WI38 (cell line): ENCODE results near the gene ADORA2B.

ENCODE experiments used
- H3K4me3 ChIP-seq: 2 replicates; pipeline ENCODE4 v1.5.1; 2011; ENCODE audit warnings: low read depth, mild to moderate bottlenecking, control low read depth, low read length
- TF ChIP-seq, protein P1 (sequence below): IDR thresholded peaks from 2 replicates; pipeline ENCODE4 v1.5.1; 2012; ENCODE audit warnings: low read depth, mild to moderate bottlenecking, control low read depth, low read length

ADORA2B gene

GRCh38 chr17:15917438-15918027 is 27.4 kb upstream of the ADORA2B start:
- TF ChIP-seq, protein P1, sequence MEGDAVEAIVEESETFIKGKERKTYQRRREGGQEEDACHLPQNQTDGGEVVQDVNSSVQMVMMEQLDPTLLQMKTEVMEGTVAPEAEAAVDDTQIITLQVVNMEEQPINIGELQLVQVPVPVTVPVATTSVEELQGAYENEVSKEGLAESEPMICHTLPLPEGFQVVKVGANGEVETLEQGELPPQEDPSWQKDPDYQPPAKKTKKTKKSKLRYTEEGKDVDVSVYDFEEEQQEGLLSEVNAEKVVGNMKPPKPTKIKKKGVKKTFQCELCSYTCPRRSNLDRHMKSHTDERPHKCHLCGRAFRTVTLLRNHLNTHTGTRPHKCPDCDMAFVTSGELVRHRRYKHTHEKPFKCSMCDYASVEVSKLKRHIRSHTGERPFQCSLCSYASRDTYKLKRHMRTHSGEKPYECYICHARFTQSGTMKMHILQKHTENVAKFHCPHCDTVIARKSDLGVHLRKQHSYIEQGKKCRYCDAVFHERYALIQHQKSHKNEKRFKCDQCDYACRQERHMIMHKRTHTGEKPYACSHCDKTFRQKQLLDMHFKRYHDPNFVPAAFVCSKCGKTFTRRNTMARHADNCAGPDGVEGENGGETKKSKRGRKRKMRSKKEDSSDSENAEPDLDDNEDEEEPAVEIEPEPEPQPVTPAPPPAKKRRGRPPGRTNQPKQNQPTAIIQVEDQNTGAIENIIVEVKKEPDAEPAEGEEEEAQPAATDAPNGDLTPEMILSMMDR = no peak
- H3K4me3 ChIP-seq = no peak overlapping the region

DNA sequence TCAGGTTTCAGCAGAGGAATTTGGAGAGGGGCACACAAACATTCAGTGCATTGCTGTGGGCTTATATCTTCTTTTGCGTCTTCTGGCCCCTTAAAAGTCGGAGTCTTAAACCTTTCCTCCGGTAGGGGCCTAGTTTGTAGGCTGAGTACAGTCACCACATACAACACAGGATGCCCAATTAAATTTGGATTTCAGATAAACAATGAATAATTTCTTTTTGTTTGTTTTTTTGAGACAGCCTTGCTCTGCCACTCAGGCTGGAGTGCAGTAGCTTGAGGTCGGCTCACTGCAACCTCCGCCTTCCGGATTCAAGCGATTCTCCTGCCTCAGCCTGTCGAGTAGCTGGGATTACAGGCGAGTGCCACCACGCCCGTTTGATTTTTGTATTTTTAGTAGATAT is 26.7 kb upstream of the ADORA2B start:
- no peak overlapping the region for H3K4me3 ChIP-seq
- TF ChIP-seq, protein P1 = no peak

GRCh38 chr17:15918661-15919259 is 26.2 kb upstream of the ADORA2B start:
- TF ChIP-seq, protein P1 = no peak
- no peak overlapping the region for H3K4me3 ChIP-seq

DNA sequence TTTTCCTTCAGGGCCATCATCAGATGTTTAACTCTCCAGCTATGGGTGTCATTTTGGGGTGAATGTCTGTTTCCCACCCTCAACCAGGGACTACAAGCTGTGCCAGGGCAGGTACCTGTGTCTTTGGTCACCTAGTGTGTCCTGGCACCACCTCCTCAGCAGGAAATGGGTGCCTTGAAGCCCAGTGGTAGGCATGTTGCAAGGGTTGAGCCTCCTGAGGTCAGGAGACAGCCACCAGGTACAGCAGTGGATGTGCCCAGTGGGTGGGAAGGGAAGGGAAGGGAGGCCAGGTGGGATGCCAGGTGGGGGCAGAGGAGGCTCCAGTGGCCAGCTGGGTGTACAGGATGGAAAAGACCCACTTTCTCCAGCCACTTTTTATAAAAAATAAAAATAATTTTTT is 25.5 kb upstream of the ADORA2B start:
- TF ChIP-seq, protein P1 = no peak
- H3K4me3 ChIP-seq = no peak overlapping the region

GRCh38 chr17:15920758-15921239 is 24.1 kb upstream of the ADORA2B start:
- TF ChIP-seq, protein P1 = no peak
- no peak overlapping the region for H3K4me3 ChIP-seq

DNA sequence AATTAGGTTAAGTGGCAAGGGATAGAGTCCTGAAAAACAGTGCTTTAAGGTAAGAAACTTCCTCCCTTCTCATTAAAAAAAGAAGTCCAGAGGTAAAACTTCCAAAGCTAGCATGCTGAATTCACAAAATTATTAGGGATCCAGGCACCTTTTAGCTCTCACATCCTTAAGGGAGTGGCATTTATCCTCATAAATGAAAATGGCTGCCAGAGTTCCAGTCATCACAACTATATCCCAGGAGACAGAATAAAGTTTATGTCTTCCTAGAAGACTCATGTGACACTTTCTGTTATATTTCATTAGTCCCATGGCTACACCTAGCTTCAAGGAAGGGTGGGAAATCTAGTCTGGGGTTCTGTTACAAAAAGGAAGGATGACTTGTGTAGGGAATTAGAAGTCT is 23.3 kb upstream of the ADORA2B start:
- no peak overlapping the region for H3K4me3 ChIP-seq
- TF ChIP-seq, protein P1 = no peak

GRCh38 chr17:15922586-15922985 is 22.3 kb upstream of the ADORA2B start:
- no peak overlapping the region for H3K4me3 ChIP-seq
- TF ChIP-seq, protein P1 = no peak
